Sigmoid colon (tissue), 4 donors: Measurements from ENCODE around the gene IGFBP2.

ENCODE experiments used
- POLR2A ChIP-seq, 2 donors: fragments of 450-650 bp; IDR thresholded peaks; one replicate each; pipeline ENCODE4 v1.6.1; 2016; ENCODE audit warnings: antibody characterized with exemption in 2 of 2, mild to moderate bottlenecking in 2 of 2, moderate library complexity in 2 of 2
- POLR2AphosphoS5 ChIP-seq, 4 donors: sonication (generic); formaldehyde crosslinking; IDR thresholded peaks; one replicate each; pipeline ENCODE4 v1.6.1; 2017; ENCODE audit warnings: antibody characterized with exemption in 4 of 4

DNA sequence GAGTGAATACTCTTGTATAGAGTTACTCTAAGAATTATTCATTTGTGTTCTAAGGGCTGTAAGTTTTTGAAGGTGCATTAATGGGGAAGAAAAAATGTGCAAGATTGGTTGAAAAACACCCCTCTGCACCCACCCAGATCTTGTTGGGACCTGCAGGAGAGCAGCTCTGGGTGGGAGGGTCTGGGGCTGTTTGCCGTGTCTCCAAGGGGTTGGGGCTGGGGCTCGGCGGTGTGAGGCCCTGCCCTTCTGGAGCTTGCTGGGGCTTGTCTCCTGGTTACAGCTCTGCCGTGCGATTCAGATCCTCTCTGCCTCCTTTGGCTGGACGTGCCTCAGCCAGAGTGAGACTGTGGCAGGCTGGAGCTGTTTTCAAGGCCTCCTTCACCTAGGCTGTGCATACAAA, 26.1 kb downstream of the IGFBP2 start:
- TF ChIP-seq POLR2A (IDR thresholded peaks at IDR 0.05), result no peak
- TF ChIP-seq POLR2AphosphoS5 (IDR thresholded peaks at IDR 0.05), result no peak
